HG03159 (cell line): ENCODE data around the gene GCHFR.

Experiments used
- ATAC-seq: cut with Tn5 transposase; IDR thresholded peaks from one replicate; pipeline ENCODE4 v1.9.1; 2021; ENCODE audit warnings: mild to moderate bottlenecking, moderate library complexity; ENCODE audit not compliant: unreplicated experiment

The GCHFR gene

DNA sequence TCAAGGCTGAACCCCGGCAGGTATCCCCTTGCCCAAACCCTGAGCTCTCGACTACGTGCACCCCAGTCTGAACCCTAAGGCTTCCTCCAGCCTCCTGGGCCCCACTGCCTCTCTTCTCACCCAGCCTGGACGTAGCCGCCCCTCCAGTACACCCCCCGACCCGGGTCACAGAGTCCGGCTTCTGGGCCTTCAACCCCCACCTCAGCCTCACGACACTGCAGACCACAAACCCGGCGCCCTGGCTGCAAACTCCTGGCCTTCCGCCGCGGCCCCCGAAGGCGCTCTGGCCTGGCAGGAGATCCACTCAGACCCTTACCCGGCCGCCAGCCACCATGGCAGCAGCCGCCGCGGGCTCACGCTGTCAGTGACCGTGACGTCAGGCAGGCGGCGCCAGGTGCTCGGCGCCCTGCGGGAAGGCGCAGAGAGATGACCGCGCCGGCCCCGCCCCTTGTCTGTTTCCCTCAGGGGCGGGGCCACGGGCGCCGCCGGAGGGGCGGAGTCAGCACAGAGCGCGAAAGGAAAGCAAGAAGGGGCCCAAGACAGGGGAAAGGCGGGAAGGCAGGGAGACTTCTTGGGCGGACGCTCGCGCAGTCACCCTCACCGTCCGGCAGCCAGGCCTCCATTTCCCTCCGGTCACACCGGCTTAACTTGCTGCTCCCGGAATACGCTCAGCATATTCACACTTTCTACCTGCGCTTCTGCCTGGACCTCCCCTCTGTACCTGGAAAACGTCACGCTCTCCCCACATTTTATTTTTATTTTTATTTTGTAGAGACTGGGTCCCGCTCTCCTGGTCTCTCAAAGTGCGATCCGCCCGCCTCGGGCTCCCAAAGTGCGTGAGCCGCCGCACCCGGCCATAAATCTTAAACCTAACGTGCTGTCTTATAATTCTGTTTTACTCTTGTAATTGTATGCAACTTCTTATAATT, 8.7 kb upstream of the GCHFR start, which contains the start of gene RMDN3:
RMDN3 (minus strand) TSS at position 372 of the 929 bp plus-strand sequence. CDS start 471 bp downstream, outside the sequence.
- ATAC-seq, result peak; percentile 84

DNA sequence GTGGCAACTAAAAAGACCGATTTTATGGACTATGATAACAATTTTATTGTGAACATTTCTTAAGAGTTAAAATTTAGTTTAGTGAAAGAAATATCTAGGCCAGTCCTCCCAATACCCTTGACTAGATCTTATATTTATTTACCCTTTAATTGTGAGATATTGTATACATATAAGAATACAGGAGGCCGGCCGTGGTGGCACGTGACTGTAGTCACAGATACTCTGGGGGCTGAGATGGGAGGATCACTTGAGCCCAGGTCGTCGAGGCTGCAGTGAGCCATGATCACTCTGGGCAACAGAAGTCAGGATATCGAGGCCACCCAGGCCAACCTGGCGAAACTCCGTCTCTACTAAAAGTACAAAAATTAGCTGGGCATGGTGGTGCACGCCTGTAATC, 8.1 kb upstream of the GCHFR start:
- ATAC-seq, result no peak

DNA sequence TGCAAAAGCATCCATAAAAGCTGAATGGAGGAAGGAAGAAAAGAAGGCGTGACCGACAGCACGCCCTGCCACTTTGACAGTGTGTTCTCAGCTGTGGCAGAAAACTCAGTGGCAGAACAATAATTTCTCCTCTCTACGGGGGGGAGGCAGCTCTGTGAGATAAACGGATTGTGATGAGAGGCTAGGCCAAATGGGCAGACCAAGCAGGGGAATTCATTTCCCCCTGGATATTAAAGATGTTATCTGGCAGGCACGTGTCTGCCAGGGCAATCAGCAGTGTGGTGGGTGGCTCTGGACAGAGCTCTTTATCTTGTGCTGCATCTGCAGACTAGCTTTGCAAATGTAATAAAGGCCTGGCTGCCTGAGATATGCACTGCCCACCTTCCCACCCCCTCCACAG, 6.9 kb upstream of the GCHFR start:
- no peak for ATAC-seq

DNA sequence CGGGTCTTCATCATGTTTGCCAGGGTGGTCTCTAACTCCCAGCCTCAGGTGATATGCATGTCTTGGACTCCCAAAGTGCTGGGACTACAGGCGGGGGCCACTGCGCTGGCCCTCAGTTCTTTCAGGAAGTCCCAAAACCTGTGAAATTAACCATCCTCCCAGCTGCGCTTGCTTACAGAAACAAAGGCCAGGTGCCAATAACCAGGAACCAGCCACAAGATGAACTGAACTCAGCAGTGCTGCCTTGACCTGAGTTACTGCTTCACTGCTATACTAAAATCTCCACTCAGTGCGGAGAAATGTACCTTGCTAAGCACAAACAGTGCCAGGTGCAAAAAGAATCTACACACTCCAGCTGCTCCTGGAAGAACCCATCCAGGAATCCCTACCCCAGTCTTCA, 3.9 kb upstream of the GCHFR start:
- no peak for ATAC-seq

DNA sequence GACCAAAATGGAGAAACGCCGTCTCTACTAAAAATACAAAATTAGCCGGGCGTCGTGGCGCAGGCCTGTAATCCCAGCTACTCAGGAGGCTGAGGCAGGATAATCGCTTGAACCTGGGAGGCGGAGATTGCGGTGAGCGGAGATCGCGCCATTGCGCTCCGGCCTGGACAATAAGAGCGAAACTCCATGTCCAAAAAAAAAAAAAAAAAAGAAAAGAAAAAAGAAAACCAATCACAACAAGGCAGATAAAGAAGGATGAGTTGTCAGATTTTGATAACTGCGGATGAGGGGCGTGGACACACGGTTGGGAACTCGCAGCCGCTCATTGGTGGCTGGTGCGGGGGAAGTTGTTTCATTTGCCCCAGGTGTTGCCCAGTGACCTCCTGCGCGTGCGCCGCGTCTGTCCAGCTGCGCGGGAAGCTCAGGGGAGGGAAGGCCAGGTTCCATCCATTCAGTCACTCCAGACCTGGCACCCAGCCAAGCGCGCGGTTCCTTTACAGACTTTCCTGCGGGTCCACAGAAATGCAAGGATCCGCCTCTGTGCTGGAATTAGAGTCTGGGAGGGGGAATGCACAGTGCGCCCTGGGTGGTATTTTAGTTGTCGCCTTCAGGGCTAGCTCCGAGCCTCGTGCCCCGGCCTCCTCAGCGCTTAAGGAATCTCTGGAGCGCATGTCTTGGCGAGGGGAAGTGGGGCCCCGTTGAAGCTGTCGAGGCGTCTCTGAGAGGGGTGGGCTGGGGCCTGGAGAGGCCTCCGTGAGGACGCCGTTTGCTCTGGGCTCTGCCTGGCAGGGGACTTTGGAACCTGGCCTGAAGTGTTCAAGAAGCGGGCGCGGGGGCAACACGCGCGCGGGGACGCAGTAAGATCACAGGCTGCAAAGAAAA, 708 bp upstream of the GCHFR start:
- ATAC-seq, result no peak

DNA sequence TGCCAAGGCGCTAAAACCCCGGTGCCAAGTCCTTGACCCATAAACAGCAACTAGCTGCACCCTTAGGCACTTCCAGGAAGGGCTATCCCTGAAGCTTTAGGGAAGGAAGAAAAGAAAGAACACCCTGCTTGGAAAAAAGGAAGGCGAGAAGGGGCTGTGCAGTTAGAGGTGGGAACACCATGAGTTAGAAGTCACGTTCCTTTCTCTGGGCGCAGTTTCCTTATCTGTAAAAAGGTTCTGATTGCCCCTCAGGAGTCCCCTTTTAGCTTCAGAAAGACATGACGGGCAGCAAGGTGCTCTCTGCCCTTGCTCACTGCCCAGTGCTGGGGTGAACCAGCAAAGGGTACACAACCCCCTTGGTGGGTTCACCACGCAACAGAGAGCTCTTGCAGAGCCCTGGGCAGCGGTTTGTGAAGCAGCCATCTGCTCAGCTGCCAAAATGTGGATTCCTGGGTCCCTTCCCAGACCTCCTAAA, 798 bp downstream of the GCHFR start:
- ATAC-seq, result no peak

DNA sequence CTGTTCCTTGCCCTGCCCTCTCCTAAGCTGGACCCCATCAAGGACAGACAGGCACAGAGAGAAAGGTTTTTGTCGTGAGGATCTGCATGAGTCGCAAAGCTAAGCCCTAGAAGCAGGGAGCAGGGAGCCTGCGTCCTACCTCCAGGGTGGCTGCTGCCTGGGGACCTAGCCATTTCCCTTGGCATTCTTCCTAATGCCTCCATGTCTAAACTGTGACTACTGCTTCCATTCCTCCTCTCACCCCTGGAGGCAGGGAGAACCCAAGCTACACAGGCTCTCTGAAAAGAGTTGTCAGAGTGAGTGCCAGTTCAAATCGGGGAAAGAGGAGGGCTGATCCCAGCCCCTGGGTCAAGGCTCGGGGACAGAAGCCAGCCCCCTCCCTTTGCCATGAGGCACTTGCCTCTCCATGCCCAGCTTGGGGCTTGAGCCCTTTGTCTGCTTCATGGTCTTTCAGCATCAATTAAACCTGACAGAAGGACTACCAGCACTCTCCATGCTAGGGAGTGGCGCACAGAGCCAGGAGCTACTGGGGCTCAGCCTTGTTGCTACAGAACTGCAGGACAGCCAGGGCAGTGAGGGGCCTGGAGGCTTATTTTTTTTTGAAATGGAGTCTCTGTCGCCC, 2.4 kb downstream of the GCHFR start:
- no peak for ATAC-seq

DNA sequence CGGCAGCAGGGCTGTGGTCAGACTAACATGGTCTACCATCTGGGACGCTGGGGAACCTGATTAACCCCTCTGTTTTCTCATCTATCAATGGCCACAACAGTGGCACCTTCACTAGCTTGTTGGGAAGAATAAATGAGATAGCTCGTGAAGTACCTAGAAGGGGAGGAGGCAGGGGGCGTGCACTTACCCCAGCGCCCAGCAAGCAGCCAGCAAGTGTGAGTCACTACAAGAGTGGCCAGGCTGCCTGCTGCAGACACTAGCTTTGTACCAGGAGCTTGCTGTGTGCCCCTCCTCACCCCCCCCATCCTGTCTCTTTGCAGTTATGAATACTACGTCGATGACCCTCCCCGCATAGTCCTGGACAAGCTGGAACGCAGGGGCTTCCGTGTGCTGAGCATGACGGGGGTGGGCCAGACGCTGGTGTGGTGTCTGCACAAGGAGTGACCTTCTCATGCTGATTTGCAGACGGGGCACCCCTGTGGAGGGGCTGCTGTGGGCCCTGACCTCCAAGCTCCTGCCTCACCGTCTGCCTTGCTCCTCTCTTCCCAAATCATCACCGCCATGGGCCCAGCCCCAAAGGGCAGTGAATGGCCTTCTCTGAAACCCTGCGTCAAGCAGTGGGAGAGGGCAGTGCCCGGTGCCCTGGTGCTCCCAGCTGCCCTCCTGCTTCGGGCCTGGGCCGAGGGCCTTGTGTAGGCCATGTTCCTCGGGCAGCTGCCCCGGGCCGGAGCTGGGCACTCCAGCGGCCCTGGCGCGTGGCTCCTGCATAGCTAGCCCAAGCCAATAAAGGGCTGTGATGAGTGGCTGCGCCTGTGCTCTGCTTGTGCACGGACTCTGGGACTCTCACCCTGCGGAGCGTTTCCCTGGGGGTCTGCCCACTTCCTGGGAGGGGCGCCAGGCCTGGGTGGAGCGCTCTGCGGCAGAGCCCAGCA, 3.3 kb downstream of the GCHFR start:
- no peak for ATAC-seq

DNA sequence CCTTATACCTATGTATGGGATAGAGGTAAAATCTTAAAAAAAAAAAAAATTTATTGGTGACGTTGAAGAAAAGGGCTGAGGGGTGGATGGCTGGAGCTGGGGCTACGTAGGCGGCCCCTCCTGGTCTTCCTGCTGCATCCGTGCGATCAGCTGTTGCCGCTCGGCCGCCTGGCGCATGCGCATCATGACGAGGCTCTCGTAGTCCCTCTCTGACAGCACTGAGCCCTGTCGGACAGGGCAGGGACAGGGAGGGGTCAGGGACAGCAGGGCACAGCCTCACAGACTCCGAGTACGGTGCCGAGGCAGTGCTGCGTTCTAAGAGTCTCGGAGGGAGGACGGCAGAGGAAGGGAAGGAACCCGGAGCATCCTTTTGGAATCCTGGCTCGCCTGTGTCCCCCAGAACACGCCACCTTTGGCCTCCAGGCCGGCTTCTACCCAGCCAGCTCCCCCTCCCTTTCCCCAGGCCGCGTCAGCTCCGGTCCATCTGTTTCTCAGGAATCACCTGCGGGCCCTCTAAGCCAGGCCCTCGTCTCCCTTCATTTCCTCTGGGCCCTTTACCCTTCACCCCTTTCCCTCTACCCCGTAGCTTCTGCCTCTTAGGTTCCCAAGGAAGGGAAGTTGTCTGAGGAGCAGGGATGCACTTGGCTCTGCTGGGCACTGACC, 4.1 kb downstream of the GCHFR start:
- no peak for ATAC-seq

DNA sequence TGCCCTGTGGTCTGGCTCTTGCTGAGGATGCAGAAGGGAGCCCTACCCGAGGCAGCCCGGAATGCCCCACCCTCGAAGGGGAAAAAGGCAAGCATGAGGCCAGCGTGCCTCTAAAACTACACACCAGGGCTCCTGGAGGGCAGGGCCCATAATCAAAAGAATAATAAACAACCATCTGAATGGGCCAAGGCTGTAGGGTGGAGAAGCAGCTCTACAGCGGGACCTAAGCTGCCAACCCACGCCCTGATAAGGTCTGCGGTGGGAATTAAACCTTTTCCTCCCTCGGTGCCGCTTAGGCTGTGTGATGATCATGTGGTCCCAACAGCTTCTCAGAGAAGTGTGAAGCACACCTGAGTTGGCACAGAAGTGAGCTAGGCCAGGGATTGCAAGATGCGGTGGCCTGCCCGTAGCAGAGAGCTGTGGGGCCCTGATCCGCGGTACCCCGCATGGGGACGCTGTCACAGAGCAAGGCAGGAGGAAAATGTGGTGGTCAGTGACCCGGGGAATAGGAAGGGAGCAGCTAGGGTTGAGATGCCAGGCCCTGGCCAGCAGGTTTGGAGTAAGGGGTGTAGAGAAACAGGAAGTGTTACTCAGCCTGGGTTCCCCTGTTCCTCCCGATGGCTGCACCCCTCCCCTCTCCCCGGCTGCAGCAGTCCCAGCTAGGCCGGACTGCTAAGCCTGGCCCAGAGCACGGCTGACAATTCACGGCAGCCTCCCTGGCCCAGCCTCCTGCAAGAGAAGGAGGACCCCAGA, 4.8 kb downstream of the GCHFR start:
- no peak for ATAC-seq

DNA sequence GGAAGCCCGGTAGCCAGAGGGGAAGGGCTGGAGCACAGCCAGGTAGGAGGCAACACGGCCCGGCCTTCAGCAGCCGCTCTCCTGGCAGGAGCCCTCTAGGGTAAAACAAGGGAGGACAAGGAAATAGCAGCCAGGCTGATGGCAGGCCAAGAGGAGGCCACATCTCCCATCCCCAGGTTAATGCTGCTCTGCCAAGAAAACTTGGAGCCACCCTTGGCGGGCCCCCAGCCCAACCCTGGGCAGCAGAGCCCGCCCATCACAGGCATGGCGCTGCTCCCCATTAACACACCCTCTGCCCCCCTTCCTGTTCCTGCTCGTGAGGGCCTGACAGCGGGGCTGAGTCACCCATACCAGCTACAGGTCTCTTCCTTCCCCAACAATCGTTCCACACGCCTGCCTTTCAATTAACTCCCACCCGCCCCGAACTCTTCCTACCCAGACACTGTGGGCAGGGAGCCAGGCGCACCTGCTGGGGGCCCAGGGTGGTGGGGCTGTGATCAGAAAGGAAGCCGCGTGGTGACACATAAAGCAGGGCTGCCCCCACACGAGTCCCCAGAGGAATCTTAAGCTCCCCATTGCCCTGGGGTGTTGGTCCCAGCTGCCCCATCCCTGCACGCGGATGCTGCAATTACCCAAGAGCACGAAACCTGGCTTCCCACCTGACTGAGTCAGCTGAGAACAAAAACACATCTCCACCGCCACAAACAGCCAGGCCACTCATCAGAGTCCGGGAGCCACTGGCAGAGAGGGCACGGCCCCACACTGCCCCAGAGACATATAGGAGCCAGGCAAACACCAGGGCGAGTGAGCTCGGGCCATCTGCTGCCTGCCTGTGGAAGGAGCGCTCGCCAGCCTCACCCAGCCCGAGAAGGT, 5.6 kb downstream of the GCHFR start, which contains the start of gene C15orf62:
C15orf62 (plus strand) TSS at position 707 of the 873 bp plus-strand sequence. CDS start 516 bp downstream, outside the sequence.
- no peak for ATAC-seq

DNA sequence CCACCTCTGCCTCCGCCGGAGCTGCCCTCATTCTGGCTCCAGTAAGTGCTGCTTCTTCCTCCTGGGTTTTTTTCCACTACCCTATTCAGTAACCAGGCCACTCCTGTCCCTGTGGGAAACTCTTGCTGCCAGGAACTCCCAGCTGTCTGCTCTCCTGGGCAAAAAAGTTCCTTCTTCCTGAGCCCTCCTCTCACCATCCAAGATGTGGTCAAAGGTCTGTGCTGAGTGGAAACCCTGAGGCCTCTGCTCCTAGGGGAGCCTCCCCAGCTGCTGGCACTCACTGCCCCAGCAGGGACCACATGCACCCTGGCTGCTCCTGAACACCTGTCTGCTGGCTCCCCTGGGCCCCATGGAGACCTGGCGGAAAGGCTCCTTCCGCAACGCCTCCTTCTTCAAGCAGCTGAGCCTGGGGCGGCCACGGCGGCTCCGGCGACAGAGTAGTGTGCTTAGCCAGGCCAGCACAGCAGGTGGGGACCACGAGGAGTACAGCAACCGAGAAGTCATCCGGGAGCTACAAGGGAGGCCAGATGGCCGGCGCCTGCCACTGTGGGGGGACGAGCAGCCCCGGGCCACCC, 6.4 kb downstream of the GCHFR start:
- no peak for ATAC-seq

DNA sequence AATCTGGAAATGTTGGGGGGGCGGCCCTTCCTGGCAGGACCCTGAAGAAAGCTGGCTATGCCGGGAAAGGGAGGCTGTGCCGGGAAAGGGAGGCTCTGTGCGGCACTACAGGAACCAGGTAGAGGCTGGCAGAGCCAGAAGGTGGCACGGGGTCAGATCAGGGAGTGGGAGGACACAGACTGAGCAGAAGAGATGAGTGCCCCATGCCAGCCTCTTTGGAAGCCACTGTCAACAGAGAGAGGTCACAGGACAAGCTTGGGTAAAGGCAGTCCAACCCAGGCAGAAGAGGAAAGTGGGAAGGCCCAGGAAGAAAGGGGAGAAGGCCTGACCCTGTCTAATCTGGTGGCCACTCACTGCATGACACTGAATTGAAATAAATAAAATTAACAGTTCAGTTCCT, 7.4 kb downstream of the GCHFR start:
- no peak for ATAC-seq

DNA sequence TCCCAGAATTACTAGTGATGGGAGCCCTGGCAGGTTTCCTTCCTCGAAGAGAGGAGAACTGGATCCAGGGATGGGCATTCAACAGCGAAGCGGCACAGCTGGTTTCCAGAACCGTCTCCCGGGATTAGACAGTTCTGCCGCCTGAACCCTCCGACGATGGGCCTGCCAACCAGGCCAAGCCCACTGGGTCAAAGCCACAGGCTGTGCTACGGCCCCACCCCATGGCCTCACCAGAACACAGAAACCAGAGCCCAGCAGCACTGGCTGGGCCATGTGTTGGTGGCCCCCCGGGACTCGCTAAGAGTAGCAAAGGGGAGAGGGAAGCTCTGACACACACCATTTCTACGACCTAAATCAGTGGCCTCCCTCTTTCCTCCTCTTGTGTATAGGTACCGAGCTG, 8.1 kb downstream of the GCHFR start:
- no peak for ATAC-seq

DNA sequence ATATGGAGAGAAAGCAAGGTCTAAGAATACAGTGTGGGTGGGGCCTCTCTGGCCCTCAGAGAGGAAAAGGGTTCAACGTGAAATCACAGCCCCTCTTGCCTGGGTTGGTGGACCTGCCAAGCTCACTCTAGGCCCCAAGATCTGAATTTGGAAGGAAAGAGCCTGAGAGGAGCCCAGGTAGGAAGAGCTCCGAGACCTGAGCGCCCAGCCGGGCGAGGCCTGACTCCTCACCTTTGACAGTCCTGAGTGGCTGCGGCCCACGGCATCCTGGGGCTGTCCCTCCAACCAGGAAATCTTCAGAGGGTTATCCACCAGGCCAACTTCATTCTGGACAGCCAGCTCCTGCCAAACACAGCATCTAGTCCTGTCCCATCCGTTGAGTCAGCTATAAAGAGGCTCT, 9.6 kb downstream of the GCHFR start:
- no peak for ATAC-seq

DNA sequence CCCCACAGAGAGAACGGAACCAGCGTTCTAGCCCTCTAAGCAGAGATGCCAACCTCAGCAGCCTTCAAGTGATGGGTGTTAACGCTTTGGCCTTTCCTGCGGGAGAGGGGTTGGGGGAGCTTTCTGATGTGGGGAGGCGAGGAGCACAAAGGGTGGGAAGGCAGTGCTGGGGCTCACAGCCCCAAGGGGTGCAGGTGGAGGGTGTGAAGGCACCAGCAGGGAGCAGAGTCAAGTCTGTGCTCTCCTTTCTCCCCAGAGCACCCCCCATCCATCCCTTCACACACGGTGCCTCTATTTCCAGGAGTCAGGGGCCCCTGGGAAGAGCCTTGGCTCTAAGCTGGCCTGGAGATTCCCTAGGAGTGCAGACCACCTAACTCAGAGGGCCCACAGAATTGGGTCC, 10.0 kb downstream of the GCHFR start:
- no peak for ATAC-seq

DNA sequence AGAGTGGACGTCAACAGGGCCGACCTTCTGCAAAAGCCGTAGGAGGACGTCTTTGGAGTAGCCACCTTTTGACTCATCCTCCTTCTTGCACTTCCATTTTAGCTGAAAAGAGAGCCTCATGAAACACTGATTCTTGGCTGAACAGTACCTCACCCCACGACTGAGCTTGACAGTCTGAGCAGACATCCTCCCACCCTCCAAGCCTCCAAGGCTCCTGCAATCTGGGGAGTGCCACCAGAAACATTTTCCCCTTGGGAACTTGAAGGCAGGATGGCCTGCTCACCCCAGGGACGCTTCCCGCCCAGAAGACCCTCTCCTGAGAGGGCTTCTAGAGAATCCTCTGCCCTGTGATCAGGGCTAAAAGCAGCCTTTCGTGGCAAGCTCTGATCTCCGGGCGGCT, 11.1 kb downstream of the GCHFR start:
- no peak for ATAC-seq
